ENCODE data around the gene DYRK1A. TPM values are rescaled to one million over a fixed set of nuclear protein-coding genes. Genes with fewer than 3 reads are reported as not detected.

Gene DYRK1A
- total RNA-seq, 1 donor from 2014 or later, result 108 TPM

DNA sequence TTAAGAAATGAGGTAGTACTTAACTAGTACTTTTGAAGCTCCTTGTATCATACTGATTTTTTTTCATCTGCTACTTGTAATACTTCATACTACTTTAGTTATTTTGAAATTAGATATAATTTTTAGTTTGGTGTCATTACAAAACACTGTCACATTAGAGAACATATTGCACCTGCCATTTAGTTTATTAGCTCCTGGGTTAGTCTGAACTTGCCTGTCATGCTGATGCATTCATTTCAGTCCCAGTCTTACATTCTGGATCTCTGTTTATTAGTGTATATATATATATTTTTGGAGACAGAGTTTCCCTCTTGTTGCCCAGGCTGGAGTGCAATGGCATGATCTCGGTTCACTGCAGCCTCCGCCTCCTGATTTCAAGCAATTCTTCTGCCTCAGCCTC is 50.3 kb downstream of the DYRK1A start:
- Histone ChIP-seq H3K27ac (no peak overlapping the region), H3K4me2 (no peak overlapping the region), H3K4me1 (peaks cover 5% of the 10 kb centered on the region), H3F3A (ENCODE audit: low read depth) (no peaks in the 10 kb centered on the region), H3K27me3 (no peaks in the 10 kb centered on the region), H2AFZ (replicated peaks) (no peak overlapping the region), H3K79me2 (ENCODE audit: low read depth) (peaks cover 100% of the 10 kb centered on the region), H4K20me1 (ENCODE audit: low read depth) (peaks cover 100% of the 10 kb centered on the region), H3K4me3 (no peak overlapping the region), H3K9me3 (ENCODE audit: low read depth) (no peaks in the 10 kb centered on the region), H3K9ac (no peak overlapping the region), H3K36me3 (peaks cover 4% of the 10 kb centered on the region)
- H3K27ac Mint-ChIP-seq, result no peak overlapping the region
- peaks cover 28% of the 10 kb centered on the region for H3K36me3 Mint-ChIP-seq
- H3K4me3 Mint-ChIP-seq, result no peak overlapping the region
- H3K4me1 Mint-ChIP-seq, result peaks cover 10% of the 10 kb centered on the region
- H3K9me3 Mint-ChIP-seq, result peaks cover 13% of the 10 kb centered on the region
- H3K27me3 Mint-ChIP-seq (ENCODE audit: insufficient read depth, low read depth), result no peaks in the 10 kb centered on the region
- TF ChIP-seq EZH2 (IDR thresholded peaks at IDR 0.05), result no peak
- TF ChIP-seq EZH2phosphoT487 (IDR thresholded peaks at IDR 0.05), result no peak
- TF ChIP-seq, protein P1, sequence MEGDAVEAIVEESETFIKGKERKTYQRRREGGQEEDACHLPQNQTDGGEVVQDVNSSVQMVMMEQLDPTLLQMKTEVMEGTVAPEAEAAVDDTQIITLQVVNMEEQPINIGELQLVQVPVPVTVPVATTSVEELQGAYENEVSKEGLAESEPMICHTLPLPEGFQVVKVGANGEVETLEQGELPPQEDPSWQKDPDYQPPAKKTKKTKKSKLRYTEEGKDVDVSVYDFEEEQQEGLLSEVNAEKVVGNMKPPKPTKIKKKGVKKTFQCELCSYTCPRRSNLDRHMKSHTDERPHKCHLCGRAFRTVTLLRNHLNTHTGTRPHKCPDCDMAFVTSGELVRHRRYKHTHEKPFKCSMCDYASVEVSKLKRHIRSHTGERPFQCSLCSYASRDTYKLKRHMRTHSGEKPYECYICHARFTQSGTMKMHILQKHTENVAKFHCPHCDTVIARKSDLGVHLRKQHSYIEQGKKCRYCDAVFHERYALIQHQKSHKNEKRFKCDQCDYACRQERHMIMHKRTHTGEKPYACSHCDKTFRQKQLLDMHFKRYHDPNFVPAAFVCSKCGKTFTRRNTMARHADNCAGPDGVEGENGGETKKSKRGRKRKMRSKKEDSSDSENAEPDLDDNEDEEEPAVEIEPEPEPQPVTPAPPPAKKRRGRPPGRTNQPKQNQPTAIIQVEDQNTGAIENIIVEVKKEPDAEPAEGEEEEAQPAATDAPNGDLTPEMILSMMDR (IDR thresholded peaks at IDR 0.05), result no peak
- no peak for DNase-seq (ENCODE audit: low spot score)

DNA sequence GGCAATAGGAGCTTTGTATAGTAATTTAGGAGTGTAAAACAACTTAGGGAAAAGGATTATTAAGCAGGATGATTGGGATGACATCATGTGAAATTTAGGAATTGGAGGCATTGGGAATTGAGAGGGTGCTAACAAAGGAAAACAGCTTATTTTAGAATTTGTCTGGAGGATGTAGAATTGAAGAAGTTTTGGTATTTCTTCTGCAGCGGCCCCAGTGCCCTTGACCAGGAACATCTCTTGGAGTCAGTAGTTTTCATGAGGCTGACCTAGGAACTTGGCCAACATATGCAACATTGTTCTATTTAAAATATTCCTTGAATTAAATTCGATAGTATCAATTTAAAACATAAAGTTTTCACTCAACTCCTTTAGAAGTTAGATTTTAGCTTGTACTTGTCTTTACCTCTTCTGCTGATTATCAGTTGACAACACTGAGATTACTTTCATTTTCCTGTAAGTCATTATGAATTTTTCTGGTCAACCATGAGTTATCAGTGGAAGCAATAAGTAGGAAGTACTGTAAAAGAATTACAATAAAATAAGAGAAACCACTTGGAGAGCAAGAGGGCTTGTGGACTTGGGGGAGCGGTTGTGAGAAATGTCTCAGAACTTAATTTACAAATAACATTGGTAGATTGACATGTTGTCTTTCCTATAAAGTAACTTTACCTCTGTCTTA is 52.8 kb downstream of the DYRK1A start:
- Histone ChIP-seq H3F3A (ENCODE audit: low read depth) (no peaks in the 10 kb centered on the region), H2AFZ (replicated peaks) (no peak overlapping the region), H3K4me2 (no peak overlapping the region), H3K4me3 (no peak overlapping the region), H3K27me3 (no peaks in the 10 kb centered on the region), H3K9me3 (ENCODE audit: low read depth) (no peaks in the 10 kb centered on the region), H3K79me2 (ENCODE audit: low read depth) (peaks cover 100% of the 10 kb centered on the region), H3K4me1 (peaks cover 5% of the 10 kb centered on the region), H3K27ac (no peak overlapping the region), H4K20me1 (ENCODE audit: low read depth) (peaks cover 93% of the 10 kb centered on the region), H3K9ac (no peak overlapping the region), H3K36me3 (peaks cover 14% of the 10 kb centered on the region)
- no peak for TF ChIP-seq EZH2 (IDR thresholded peaks at IDR 0.05)
- no peak for TF ChIP-seq EZH2phosphoT487 (IDR thresholded peaks at IDR 0.05)
- TF ChIP-seq, protein P1 (IDR thresholded peaks at IDR 0.05), result no peak
- H3K9me3 Mint-ChIP-seq, result peaks cover 13% of the 10 kb centered on the region
- DNase-seq (ENCODE audit: low spot score), result no peak
- H3K4me3 Mint-ChIP-seq, result no peak overlapping the region
- peaks cover 3% of the 10 kb centered on the region for H3K4me1 Mint-ChIP-seq
- H3K27me3 Mint-ChIP-seq (ENCODE audit: insufficient read depth, low read depth), result no peaks in the 10 kb centered on the region
- H3K36me3 Mint-ChIP-seq, result peaks cover 44% of the 10 kb centered on the region
- no peak overlapping the region for H3K27ac Mint-ChIP-seq

DNA sequence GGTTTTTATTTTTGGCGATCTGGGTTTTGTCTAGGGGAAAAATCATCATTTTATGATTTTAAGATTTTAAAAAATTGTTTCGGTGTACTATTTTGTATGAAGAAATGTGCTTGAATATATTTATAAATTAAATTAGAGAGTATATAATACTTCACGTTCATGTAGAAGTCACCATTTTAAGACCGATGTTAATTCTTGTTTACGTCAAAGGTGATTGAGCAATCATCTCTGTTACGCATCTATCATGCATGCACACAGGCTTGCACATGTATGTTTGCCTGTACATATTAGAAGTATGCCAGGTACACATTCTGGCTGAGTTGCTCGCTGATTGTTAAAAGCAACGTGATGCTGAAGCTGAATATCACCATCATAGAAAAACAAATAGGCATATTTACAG is 54.7 kb downstream of the DYRK1A start:
- Histone ChIP-seq H3F3A (ENCODE audit: low read depth) (no peaks in the 10 kb centered on the region), H3K4me3 (no peak overlapping the region), H3K27me3 (no peaks in the 10 kb centered on the region), H3K27ac (no peak overlapping the region), H3K79me2 (ENCODE audit: low read depth) (peaks cover 100% of the 10 kb centered on the region), H2AFZ (replicated peaks) (no peak overlapping the region), H3K4me1 (no peaks in the 10 kb centered on the region), H3K4me2 (no peak overlapping the region), H4K20me1 (ENCODE audit: low read depth) (peaks cover 73% of the 10 kb centered on the region), H3K9ac (no peak overlapping the region), H3K36me3 (peaks cover 14% of the 10 kb centered on the region), H3K9me3 (ENCODE audit: low read depth) (peaks cover 3% of the 10 kb centered on the region)
- peaks cover 48% of the 10 kb centered on the region for H3K36me3 Mint-ChIP-seq
- no peak overlapping the region for H3K4me3 Mint-ChIP-seq
- no peaks in the 10 kb centered on the region for H3K4me1 Mint-ChIP-seq
- H3K9me3 Mint-ChIP-seq, result peaks cover 18% of the 10 kb centered on the region
- no peak overlapping the region for H3K27ac Mint-ChIP-seq
- no peak for DNase-seq (ENCODE audit: low spot score)
- no peaks in the 10 kb centered on the region for H3K27me3 Mint-ChIP-seq (ENCODE audit: insufficient read depth, low read depth)
- TF ChIP-seq, protein P1 (IDR thresholded peaks at IDR 0.05), result no peak
- TF ChIP-seq EZH2phosphoT487 (IDR thresholded peaks at IDR 0.05) (no peak), EZH2 (IDR thresholded peaks at IDR 0.05) (no peak)

All from neural progenitor cell (in vitro differentiated cells).